Endothelial cell (in vitro differentiated cells): Measurements from ENCODE around the gene ANO2. TPM values are rescaled to one million over a fixed set of nuclear protein-coding genes. Genes with fewer than 3 reads are reported as not detected.

Experiments
- DNase-seq: peaks from one replicate; pipeline ENCODE4 v3.0.0; 2021; ENCODE audit warnings: low spot score
- H3K27ac Mint-ChIP-seq: one replicate; pipeline ENCODE4 v1.8.0; 2021; ENCODE audit warnings: mixed read lengths, inconsistent platforms; ENCODE audit not compliant: unreplicated experiment
- H3K27me3 Mint-ChIP-seq: one replicate; pipeline ENCODE4 v1.8.0; 2021; ENCODE audit warnings: mild to moderate bottlenecking, moderate library complexity, mixed read lengths, inconsistent platforms; ENCODE audit not compliant: unreplicated experiment
- H3K36me3 Mint-ChIP-seq: one replicate; pipeline ENCODE4 v1.8.0; 2021; ENCODE audit warnings: mild to moderate bottlenecking, low read depth, mixed read lengths, inconsistent platforms; ENCODE audit not compliant: unreplicated experiment
- H3K4me1 Mint-ChIP-seq: one replicate; pipeline ENCODE4 v1.8.0; 2021; ENCODE audit warnings: mild to moderate bottlenecking, mixed read lengths, inconsistent platforms; ENCODE audit not compliant: unreplicated experiment
- H3K4me3 Mint-ChIP-seq: one replicate; pipeline ENCODE4 v1.8.0; 2021; ENCODE audit warnings: mild to moderate bottlenecking, mixed read lengths, inconsistent platforms; ENCODE audit not compliant: unreplicated experiment
- H3K9me3 Mint-ChIP-seq: one replicate; pipeline ENCODE4 v1.8.0; 2021; ENCODE audit warnings: mixed read lengths, inconsistent platforms; ENCODE audit not compliant: unreplicated experiment
- total RNA-seq: library from RNA; stranded (reverse); fragmentation: NEBNext Ultra II Directional; extraction: Animal tissue kit (Norgen Biotek cat#: 25700); gene quantifications from one replicate; pipeline ENCODE4 v1.2.1, GENCODE V29; 2021; ENCODE audit not compliant: unreplicated experiment
- TF ChIP-seq, protein P1 (sequence below): fragments of 200-600 bp; sonication (generic); IDR thresholded peaks from one replicate; pipeline ENCODE4 v1.5.0; 2021; ENCODE audit warnings: antibody characterized with exemption; ENCODE audit not compliant: unreplicated experiment

The ANO2 gene
- total RNA-seq, 1 donor from 2014 or later = 4.5 TPM

- no peak overlapping the region for H3K4me3 Mint-ChIP-seq
- H3K36me3 Mint-ChIP-seq = no peaks in the 10 kb centered on the region
These were observed 312.6 kb downstream of the ANO2 start for GRCh38 chr12:5632453-5632852.

DNA sequence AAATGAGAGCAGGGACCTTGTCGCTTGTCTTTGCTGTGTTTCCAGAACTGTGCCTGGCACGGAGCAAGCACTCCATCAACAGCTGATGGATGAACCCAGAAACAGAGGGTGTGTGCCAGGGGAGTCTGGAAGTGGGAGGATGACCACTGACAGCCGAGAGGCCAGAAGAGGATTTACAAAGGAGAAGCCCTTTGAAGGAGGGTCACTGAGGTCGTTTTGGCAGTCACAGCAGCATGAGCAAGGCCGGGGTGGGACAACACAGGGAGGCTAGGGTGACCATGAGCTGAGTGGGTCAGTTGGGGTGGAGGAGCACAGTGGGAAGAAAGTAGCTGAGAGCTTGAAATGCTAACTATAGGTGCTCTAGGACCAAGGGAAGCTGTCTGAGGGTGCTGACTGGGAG is 313.6 kb downstream of the ANO2 start:
- Mint-ChIP-seq H3K27ac (no peak overlapping the region), H3K27me3 (peaks cover 8% of the 10 kb centered on the region)

More at GRCh38 chr12:5632453-5632852, 312.6 kb downstream of the ANO2 start:
- peaks cover 8% of the 10 kb centered on the region for H3K27me3 Mint-ChIP-seq
- no peak for DNase-seq
- H3K4me1 Mint-ChIP-seq = peaks cover 27% of the 10 kb centered on the region
- H3K27ac Mint-ChIP-seq = no peak overlapping the region
- TF ChIP-seq, protein P1, sequence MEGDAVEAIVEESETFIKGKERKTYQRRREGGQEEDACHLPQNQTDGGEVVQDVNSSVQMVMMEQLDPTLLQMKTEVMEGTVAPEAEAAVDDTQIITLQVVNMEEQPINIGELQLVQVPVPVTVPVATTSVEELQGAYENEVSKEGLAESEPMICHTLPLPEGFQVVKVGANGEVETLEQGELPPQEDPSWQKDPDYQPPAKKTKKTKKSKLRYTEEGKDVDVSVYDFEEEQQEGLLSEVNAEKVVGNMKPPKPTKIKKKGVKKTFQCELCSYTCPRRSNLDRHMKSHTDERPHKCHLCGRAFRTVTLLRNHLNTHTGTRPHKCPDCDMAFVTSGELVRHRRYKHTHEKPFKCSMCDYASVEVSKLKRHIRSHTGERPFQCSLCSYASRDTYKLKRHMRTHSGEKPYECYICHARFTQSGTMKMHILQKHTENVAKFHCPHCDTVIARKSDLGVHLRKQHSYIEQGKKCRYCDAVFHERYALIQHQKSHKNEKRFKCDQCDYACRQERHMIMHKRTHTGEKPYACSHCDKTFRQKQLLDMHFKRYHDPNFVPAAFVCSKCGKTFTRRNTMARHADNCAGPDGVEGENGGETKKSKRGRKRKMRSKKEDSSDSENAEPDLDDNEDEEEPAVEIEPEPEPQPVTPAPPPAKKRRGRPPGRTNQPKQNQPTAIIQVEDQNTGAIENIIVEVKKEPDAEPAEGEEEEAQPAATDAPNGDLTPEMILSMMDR = no peak
- no peaks in the 10 kb centered on the region for H3K9me3 Mint-ChIP-seq

GRCh38 chr12:5630726-5631125 is 314.3 kb downstream of the ANO2 start:
- Mint-ChIP-seq H3K27me3 (peaks cover 8% of the 10 kb centered on the region), H3K27ac (no peak overlapping the region), H3K9me3 (no peaks in the 10 kb centered on the region), H3K4me1 (peaks cover 31% of the 10 kb centered on the region), H3K36me3 (no peaks in the 10 kb centered on the region), H3K4me3 (no peak overlapping the region)
- TF ChIP-seq, protein P1 = no peak
- DNase-seq = no peak

More for the DNA sequence above, 313.6 kb downstream of the ANO2 start:
- peaks cover 28% of the 10 kb centered on the region for H3K4me1 Mint-ChIP-seq
- TF ChIP-seq, protein P1 = no peak
- DNase-seq = no peak
- H3K9me3 Mint-ChIP-seq = no peaks in the 10 kb centered on the region
- no peak overlapping the region for H3K4me3 Mint-ChIP-seq
- no peaks in the 10 kb centered on the region for H3K36me3 Mint-ChIP-seq

GRCh38 chr12:5628501-5628900 is 316.6 kb downstream of the ANO2 start:
- DNase-seq = no peak
- peaks cover 5% of the 10 kb centered on the region for H3K27me3 Mint-ChIP-seq
- TF ChIP-seq, protein P1 = no peak
- no peaks in the 10 kb centered on the region for H3K9me3 Mint-ChIP-seq
- H3K4me3 Mint-ChIP-seq = no peak overlapping the region
- H3K27ac Mint-ChIP-seq = no peak overlapping the region
- peaks cover 44% of the 10 kb centered on the region for H3K4me1 Mint-ChIP-seq
- no peaks in the 10 kb centered on the region for H3K36me3 Mint-ChIP-seq

DNA sequence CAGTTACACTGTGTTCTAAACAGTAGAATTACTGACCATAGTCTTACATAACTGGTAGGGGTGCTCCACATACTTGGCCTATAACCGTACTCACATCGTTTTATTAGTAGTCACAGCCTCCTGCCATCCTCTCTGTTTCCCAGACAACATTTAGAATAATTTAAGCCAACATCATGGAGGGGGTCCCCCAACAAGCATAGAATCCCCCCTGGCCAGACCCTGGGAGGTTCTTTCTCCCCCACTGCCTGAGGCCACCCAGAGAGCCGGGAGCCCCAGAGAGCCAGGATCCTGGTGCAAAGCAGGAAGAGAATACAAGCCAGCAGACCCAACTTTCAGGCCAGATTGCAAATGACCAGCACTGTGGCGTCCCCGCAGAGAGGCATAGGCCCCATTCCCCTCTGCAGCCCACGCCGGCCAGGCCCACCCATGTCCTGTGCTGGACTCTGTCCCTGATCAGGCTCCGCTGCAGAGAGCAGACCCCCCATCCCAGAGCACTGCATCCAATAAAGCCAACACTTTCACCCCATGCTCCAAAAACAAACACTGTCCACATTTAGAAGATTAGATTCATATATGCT is 317.9 kb downstream of the ANO2 start:
- Mint-ChIP-seq H3K4me1 (peaks cover 36% of the 10 kb centered on the region), H3K36me3 (no peaks in the 10 kb centered on the region), H3K27me3 (peaks cover 6% of the 10 kb centered on the region), H3K27ac (peak overlapping the region; percentile 8), H3K9me3 (no peaks in the 10 kb centered on the region), H3K4me3 (no peak overlapping the region)
- DNase-seq = no peak
- TF ChIP-seq, protein P1 = no peak
